Lower lobe of right lung (tissue), 2 donors: ENCODE data around the gene AXL. TPM values are rescaled to one million over a fixed set of nuclear protein-coding genes. Genes with fewer than 3 reads are reported as not detected.
"Not testable (repeated sequence)": the region's sequence is repeated elsewhere in the genome, so short reads cannot be mapped to it uniquely, and the experiment has no call there.

Experiments used
- ATAC-seq, 2 donors: fragments of 200-7000 bp; cut with Tn5 transposase; one replicate each; pipeline ENCODE4 v1.9.1; 2020 to 2022; ENCODE audit warnings: mild to moderate bottlenecking in 2 of 2, moderate library complexity in 2 of 2
- DNase-seq: peaks from one replicate; pipeline ENCODE4 v3.0.0-alpha.2; 2020
- H3K27ac ChIP-seq: fragments of 200-600 bp; one replicate; pipeline ENCODE4 v1.8.0; 2022
- H3K27me3 ChIP-seq: fragments of 200-600 bp; one replicate; pipeline ENCODE4 v1.8.0; 2022; ENCODE audit warnings: low read depth
- H3K36me3 ChIP-seq: fragments of 200-600 bp; one replicate; pipeline ENCODE4 v1.8.0; 2022; ENCODE audit warnings: mild to moderate bottlenecking
- H3K4me1 ChIP-seq: fragments of 200-600 bp; one replicate; pipeline ENCODE4 v1.8.0; 2022
- H3K4me3 ChIP-seq: fragments of 200-600 bp; one replicate; pipeline ENCODE4 v1.8.0; 2022; ENCODE audit warnings: mild to moderate bottlenecking
- H3K9me3 ChIP-seq: fragments of 200-600 bp; one replicate; pipeline ENCODE4 v1.8.0; 2022
- CTCF ChIP-seq: fragments of 200-600 bp; IDR thresholded peaks from one replicate; pipeline ENCODE4 v1.8.0; 2022; ENCODE audit warnings: antibody characterized with exemption, mild to moderate bottlenecking
- intact Hi-C: fragments of 100-400 bp; cut with DNase I; formaldehyde crosslinking; loops from one replicate; pipeline ENCODE4 v1.11.0; 2022
- long read RNA-seq: library from polyadenylated mRNA; unstranded; transcript quantifications from one replicate; pipeline ENCODE4 v2.0.0, GENCODE V29; 2021
- total RNA-seq: library from RNA; stranded (reverse); fragmentation: NEBNext Ultra II Directional; extraction: Animal tissue kit (Norgen Biotek cat#: 25700); gene quantifications from one replicate; pipeline ENCODE4 v1.2.1, GENCODE V29; 2021
- donor health status: DM: no; HTN: yes; CAD: no; lungs with severe emphysema.

AXL gene
- total RNA-seq, result 92.7 TPM
- long read RNA-seq, full-length matches to known transcripts, result 19 of 68 reads
- long read RNA-seq, partial matches to known transcripts, result 28 of 68 reads
- long read RNA-seq, other reads (novel, unspliced or antisense), result 21 of 68 reads

GRCh38 chr19:41218615-41219507 is at the start of gene AXL:
TSS of gene AXL (plus strand) at chr19:41219223. CDS start at chr19:41219393, 170 bp downstream.
- Histone ChIP-seq H3K36me3 (no peaks in the 10 kb centered on the region), H3K9me3 (no peaks in the 10 kb centered on the region), H3K4me3 (peak within 1 kb of the TSS; percentile 62), H3K4me1 (peaks cover 6% of the 10 kb centered on the region), H3K27me3 (peaks cover 4% of the 10 kb centered on the region), H3K27ac (peak within 1 kb of the TSS; percentile 83)
- DNase-seq, result peak; percentile 76
- ATAC-seq, result peak; percentile 84
- no peak for TF ChIP-seq CTCF
- intact Hi-C loops, result no loop called here

DNA sequence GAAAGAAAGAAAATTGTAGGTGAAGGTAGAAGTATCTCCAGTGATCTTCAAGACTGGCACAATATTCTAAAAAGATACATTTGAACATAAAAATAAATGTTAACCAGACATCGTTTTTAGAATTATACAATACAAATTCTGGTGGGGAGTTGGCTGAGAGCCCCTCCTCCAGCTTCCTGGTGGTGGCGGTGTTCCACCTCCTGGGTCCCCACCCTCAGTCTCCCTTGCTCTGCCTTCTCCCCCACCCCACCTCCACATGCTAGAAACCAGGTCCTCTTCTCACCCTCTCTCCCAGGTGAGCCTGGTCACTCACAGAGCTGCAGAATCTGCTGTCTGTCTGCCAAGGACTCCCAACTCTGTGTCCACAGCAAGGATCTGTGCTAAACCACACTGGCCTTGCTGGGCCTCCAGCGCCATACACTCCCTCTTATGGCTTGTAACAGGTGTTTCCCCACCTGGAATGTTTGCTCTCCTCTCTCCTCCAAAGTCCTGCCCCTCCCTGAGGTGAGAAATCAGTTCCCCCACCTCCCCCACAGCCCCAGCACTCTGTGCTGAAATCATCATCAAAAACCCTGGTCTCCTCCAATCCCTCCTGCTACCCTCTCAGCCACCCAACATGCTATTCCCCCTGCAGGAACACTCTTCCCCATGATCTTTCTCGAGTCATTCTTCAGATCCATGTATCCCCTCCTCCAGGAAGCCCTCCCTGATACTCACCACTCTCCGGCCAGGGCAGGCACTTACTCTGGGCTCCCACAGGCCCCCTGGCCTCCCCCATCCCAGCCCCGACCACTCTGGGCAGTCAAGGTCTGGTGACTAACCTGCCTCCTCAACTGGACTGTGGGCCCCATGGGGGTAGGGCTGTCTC is 46.5 kb upstream of the AXL start:
- Histone ChIP-seq H3K27ac (peak overlapping the region; percentile 56), H3K36me3 (no peaks in the 10 kb centered on the region), H3K4me1 (peaks cover 15% of the 10 kb centered on the region), H3K27me3 (no peaks in the 10 kb centered on the region), H3K9me3 (no peaks in the 10 kb centered on the region), H3K4me3 (no peak overlapping the region)
- no peak for TF ChIP-seq CTCF
- DNase-seq (peak; percentile 50), ATAC-seq (peak; percentile 70 to 72)
- intact Hi-C loops, result no loop called here

- TF ChIP-seq CTCF, result no peak
- DNase-seq (no peak), ATAC-seq (no peak)
- intact Hi-C loops, result no loop called here
- Histone ChIP-seq H3K9me3 (no peaks in the 10 kb centered on the region), H3K4me3 (peak overlapping the region; percentile 5), H3K27me3 (no peaks in the 10 kb centered on the region), H3K4me1 (peaks cover 15% of the 10 kb centered on the region), H3K27ac (no peak overlapping the region), H3K36me3 (no peaks in the 10 kb centered on the region)
These were observed 44.6 kb upstream of the AXL start for GRCh38 chr19:41174297-41174928.

GRCh38 chr19:41175801-41176777 is 42.9 kb upstream of the AXL start:
- no peak for TF ChIP-seq CTCF
- ATAC-seq, result peak; percentile 95 to 96
- DNase-seq, result peak; percentile 83
- intact Hi-C loops, result no loop called here
- Histone ChIP-seq H3K27ac (peak overlapping the region; percentile 76), H3K4me3 (peak overlapping the region; percentile 34), H3K36me3 (no peaks in the 10 kb centered on the region), H3K9me3 (no peaks in the 10 kb centered on the region), H3K4me1 (peaks cover 15% of the 10 kb centered on the region), H3K27me3 (no peaks in the 10 kb centered on the region)

DNA sequence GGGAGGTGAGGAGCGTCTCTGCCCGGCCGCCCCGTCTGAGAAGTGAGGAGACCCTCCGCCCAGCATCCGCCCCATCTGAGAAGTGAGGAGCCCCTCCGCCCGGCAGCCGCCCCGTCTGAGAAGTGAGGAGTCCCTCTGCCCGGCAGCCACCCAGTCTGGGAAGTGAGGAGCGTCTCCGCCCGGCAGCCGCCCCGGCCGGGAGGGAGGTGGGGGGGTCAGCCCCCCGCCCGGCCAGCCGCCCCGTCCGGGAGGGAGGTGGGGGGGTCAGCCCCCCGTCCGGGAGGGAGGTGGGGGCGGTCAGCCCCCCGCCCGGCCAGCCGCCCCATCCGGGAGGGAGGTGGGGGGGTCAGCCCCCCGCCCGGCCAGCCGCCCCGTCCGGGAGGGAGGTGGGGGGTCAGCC is 38.9 kb upstream of the AXL start:
- H3K36me3 ChIP-seq, ATAC-seq, H3K4me3 ChIP-seq, DNase-seq, H3K9me3 ChIP-seq, H3K4me1 ChIP-seq, H3K27ac ChIP-seq, intact Hi-C loops, H3K27me3 ChIP-seq: not testable (repeated sequence)
